ENCODE results near the gene CBX4.

DNA sequence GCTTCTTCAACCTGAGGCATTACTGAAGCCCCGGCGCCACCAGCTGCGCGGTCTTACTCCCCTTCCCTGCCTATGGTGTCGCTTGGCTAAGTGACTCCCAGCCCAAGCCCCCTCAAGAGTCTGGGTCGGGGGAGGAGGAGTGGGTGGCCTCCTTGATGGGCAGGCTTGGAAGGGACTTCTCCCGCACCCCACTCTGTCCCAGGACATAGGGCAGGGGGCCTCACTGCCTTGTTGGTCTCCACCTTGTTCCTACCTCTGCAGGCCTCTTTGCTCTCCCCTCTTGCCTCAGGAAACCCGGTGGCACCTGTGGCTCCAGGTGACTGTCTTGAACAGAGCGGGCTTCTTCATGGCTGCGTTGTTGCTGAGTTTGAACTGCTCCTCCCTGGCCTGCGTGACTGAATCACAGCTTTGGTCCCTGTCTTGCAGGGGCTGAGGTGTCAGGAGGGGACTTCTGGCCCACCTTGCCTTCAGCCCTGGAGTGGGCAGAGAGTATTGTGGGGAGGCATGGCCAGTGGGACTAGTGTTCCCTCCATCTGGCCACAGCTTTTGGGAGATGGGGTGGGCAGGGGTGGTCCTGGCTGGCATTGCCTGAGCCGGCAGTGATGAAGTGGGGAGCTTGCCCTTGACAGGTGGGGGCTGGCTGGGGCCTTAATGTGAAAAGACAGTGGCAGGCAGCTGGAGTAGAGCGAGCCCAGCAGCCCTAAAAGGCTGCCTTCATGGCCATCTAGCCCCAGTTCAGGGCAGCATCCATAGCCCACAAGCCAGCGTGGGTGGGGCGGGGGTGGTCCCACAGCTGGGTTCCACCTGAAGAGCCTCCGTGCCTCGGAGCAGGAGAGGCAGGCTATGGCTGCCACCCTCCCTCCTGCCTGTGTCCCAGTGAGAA, 54.0 kb downstream of the CBX4 start:
- TF ChIP-seq, protein P1, sequence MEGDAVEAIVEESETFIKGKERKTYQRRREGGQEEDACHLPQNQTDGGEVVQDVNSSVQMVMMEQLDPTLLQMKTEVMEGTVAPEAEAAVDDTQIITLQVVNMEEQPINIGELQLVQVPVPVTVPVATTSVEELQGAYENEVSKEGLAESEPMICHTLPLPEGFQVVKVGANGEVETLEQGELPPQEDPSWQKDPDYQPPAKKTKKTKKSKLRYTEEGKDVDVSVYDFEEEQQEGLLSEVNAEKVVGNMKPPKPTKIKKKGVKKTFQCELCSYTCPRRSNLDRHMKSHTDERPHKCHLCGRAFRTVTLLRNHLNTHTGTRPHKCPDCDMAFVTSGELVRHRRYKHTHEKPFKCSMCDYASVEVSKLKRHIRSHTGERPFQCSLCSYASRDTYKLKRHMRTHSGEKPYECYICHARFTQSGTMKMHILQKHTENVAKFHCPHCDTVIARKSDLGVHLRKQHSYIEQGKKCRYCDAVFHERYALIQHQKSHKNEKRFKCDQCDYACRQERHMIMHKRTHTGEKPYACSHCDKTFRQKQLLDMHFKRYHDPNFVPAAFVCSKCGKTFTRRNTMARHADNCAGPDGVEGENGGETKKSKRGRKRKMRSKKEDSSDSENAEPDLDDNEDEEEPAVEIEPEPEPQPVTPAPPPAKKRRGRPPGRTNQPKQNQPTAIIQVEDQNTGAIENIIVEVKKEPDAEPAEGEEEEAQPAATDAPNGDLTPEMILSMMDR (IDR thresholded peaks at IDR 0.05), result no peak
- TF ChIP-seq POLR2A (IDR thresholded peaks at IDR 0.05), result no peak

Measured in thyroid gland (tissue), 4 donors.